ENCODE results near the gene MAD2L1BP. TPM values are rescaled to one million over a fixed set of nuclear protein-coding genes. Genes with fewer than 3 reads are reported as not detected.
"Not testable (repeated sequence)": the region's sequence is repeated elsewhere in the genome, so short reads cannot be mapped to it uniquely, and the experiment has no call there.

MAD2L1BP gene
- polyA plus RNA-seq, 1 of the 3 experiments (the other 2 are of a cell fraction): 30.9 TPM

DNA sequence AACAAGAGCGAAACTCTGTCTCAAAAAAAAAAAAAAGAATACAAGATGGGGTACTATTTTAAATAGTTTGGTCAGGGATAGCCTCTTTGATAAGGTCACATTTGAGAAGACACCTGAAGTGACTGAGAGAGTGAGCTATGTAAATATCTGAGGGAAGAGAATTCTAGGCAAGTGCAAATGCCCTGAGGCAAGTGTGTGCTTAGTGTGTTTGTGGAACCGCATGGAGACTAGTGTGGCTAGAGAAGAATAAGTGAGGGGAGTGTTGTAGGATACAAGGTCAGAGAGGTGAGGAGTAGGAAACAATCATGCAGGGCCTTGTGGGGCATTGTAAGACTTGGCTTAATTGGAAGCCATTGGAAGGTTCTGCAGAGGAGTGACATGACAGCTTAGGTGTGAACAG lies 12.6 kb downstream of the MAD2L1BP start:
- no peak for DNase-seq
- no peak overlapping the region for H2AFZ ChIP-seq (ENCODE audit: low read depth)
- no peak overlapping the region for H3K9ac ChIP-seq
- no peaks in the 10 kb centered on the region for H4K20me1 ChIP-seq (ENCODE audit: insufficient read depth)
- H3K79me2 ChIP-seq (ENCODE audit: insufficient read depth): no peaks in the 10 kb centered on the region
- no peaks in the 10 kb centered on the region for H3F3A ChIP-seq (replicated peaks; ENCODE audit: insufficient read depth)
- H3K9me2 ChIP-seq: no peaks in the 10 kb centered on the region
- TF ChIP-seq USF2 (IDR thresholded peaks at IDR 0.05; ENCODE audit: borderline replicate concordance, low read depth, low read length): no peak
- no peak for TF ChIP-seq NRF1 (IDR thresholded peaks at IDR 0.05; ENCODE audit: low read depth, low read length)
- TF ChIP-seq JUND (IDR thresholded peaks at IDR 0.05): no peak
- H3K4me1 ChIP-seq (ENCODE audit: control insufficient read depth in 1 of 2, insufficient read depth in 2 of 2, low read depth in 1 of 2, low read length in 1 of 2): no peaks in the 10 kb centered on the region
- ChIA-PET CTCF (interaction anchor here (1.0 to 1.9 kb wide), 5 partner anchors 12 to 40 kb away, joined by 3 to 5 read pairs (median 5); no protein-coding TSS in a partner anchor), POLR2A (no interaction called here)
- no peaks in the 10 kb centered on the region for H3K27me3 ChIP-seq (ENCODE audit: insufficient read depth)
- H3K4me3 ChIP-seq (ENCODE audit: low read depth in 2 of 2, low read length in 1 of 2): no peak overlapping the region
- peaks cover 0 to 4% of the 10 kb centered on the region in 2 experiments for H3K36me3 ChIP-seq (replicated peaks in 1 of 2; ENCODE audit: control insufficient read depth in 1 of 2, insufficient read depth in 2 of 2, low read length in 1 of 2)
- WGBS (ENCODE audit: low lambda C conversion rate): 98% methylated on average over 2 of the region's 2 CpGs
- H3K27ac ChIP-seq (ENCODE audit: low read depth in 2 of 2, low read length in 1 of 2): no peak overlapping the region
- H3K9me3 ChIP-seq: no peaks in the 10 kb centered on the region
- no peak overlapping the region for H3K4me2 ChIP-seq

DNA sequence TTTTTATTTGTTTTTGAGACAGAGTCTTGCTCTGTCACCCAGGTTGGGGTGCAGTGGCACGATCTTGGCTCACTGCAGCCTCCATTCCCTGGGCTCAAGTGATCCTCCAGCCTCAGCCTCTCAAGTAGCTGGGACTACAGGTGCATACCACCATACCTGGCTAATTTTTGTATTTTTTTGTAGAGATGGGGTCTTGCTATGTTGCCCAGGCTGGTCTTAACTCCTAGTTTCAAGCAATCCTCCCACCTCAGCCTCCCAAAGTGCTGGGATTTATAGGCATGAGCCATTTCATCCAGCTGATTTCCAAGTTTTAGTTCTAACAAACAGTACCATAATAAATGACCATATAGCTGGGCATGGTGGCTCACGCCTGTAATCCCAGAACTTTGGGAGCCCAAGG lies 17.2 kb downstream of the MAD2L1BP start:
- H3K9ac ChIP-seq; H3K9me2 ChIP-seq; H4K20me1 ChIP-seq (ENCODE audit: insufficient read depth); H3K9me3 ChIP-seq; H3K27ac ChIP-seq (ENCODE audit: low read depth in 2 of 2, low read length in 1 of 2); H3K4me3 ChIP-seq (ENCODE audit: low read depth in 2 of 2, low read length in 1 of 2); H3K4me2 ChIP-seq; H3K27me3 ChIP-seq (ENCODE audit: insufficient read depth); H2AFZ ChIP-seq (ENCODE audit: low read depth); H3K36me3 ChIP-seq (replicated peaks in 1 of 2; ENCODE audit: control insufficient read depth in 1 of 2, insufficient read depth in 2 of 2, low read length in 1 of 2); H3F3A ChIP-seq (replicated peaks; ENCODE audit: insufficient read depth); DNase-seq; H3K79me2 ChIP-seq (ENCODE audit: insufficient read depth); H3K4me1 ChIP-seq (ENCODE audit: control insufficient read depth in 1 of 2, insufficient read depth in 2 of 2, low read depth in 1 of 2, low read length in 1 of 2): not testable (repeated sequence)
- CTCF ChIA-PET: interaction anchor here (1.6 to 3.9 kb wide), 2 partner anchors 14 to 426 kb away, joined by 3 to 25 read pairs; no protein-coding TSS in a partner anchor
- 88% methylated on average over 2 of the region's 2 CpGs for WGBS (ENCODE audit: low lambda C conversion rate)
- POLR2A ChIA-PET: interaction anchor here (0.6 to 0.8 kb wide), 2 partner anchors 10 to 453 kb away, joined by 3 read pairs; no protein-coding TSS in a partner anchor

DNA sequence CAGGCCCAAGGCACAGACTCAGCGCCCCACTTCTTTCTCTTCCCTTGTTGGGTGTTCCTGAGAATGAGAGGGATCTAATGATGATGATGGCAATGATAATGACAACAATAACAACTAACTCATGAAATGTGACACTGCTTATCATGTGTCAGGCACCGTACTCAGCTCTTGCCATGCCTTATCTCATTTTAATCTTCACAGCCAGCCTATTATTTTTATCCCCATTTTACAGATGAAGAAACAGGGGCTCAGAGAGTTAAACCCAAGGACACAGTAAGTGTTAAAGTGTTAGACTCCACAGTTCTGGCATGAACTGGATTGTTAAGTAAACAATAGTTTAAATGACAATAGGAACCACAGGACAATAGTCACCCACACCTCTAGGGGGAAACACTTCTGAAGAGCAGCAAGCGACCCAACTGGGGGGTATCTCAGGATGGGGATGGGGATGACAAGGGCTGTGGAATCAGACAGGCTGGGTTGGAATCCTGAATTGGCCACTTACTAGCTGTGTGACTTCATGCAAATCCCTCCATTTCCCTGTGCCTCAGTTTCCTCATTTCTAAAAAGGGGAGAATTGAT lies 21.7 kb downstream of the MAD2L1BP start:
- 85% methylated on average over 3 of the region's 3 CpGs for WGBS (ENCODE audit: low lambda C conversion rate)
- no peak for DNase-seq
- no peaks in the 10 kb centered on the region for H3K36me3 ChIP-seq (replicated peaks in 1 of 2; ENCODE audit: control insufficient read depth in 1 of 2, insufficient read depth in 2 of 2, low read length in 1 of 2)
- no peak overlapping the region for H2AFZ ChIP-seq (ENCODE audit: low read depth)
- H3K79me2 ChIP-seq (ENCODE audit: insufficient read depth): no peaks in the 10 kb centered on the region
- no peaks in the 10 kb centered on the region for H3K4me1 ChIP-seq (ENCODE audit: control insufficient read depth in 1 of 2, insufficient read depth in 2 of 2, low read depth in 1 of 2, low read length in 1 of 2)
- no peaks in the 10 kb centered on the region for H3K9me3 ChIP-seq
- no peak overlapping the region for H3K27ac ChIP-seq (ENCODE audit: low read depth in 2 of 2, low read length in 1 of 2)
- no peak overlapping the region for H3K4me2 ChIP-seq
- no peak overlapping the region for H3K4me3 ChIP-seq (ENCODE audit: low read depth in 2 of 2, low read length in 1 of 2)
- no peak overlapping the region for H3K9ac ChIP-seq
- no peaks in the 10 kb centered on the region for H3K9me2 ChIP-seq
- TF ChIP-seq POLR2AphosphoS5 (IDR thresholded peaks at IDR 0.05; ENCODE audit: low read depth, low read length) (no peak), EP300 (IDR thresholded peaks at IDR 0.05; ENCODE audit: borderline replicate concordance in 1 of 2, low read depth in 1 of 2, low read length in 1 of 2) (no peak), FOXM1 (IDR thresholded peaks at IDR 0.05; ENCODE audit: low read depth) (no peak), RFX5 (IDR thresholded peaks at IDR 0.05; ENCODE audit: low read length) (no peak), RCOR1 (IDR thresholded peaks at IDR 0.05; ENCODE audit: low read length) (no peak), REST (IDR thresholded peaks at IDR 0.05; ENCODE audit: low read depth, low read length) (no peak), ZBTB33 (IDR thresholded peaks at IDR 0.05; ENCODE audit: borderline replicate concordance, low read depth) (no peak), SMC3 (IDR thresholded peaks at IDR 0.05; ENCODE audit: low read depth, low read length) (no peak), IRF3 (IDR thresholded peaks at IDR 0.05; ENCODE audit: low read depth, low read length) (no peak)
- ChIA-PET CTCF (interaction anchor here (1.2 to 2.5 kb wide), 4 partner anchors 9 to 421 kb away, joined by 3 to 10 read pairs (median 6); no protein-coding TSS in a partner anchor), POLR2A (no interaction called here)
- H4K20me1 ChIP-seq (ENCODE audit: insufficient read depth): no peaks in the 10 kb centered on the region
- no peaks in the 10 kb centered on the region for H3K27me3 ChIP-seq (ENCODE audit: insufficient read depth)
- H3F3A ChIP-seq (replicated peaks; ENCODE audit: insufficient read depth): no peaks in the 10 kb centered on the region

All from SK-N-SH (cell line).